Large intestine (tissue), 3 donors: ENCODE measurements around the gene SH2D7. TPM values are rescaled to one million over a fixed set of nuclear protein-coding genes. Genes with fewer than 3 reads are reported as not detected.
A peak's percentile ranks its signal among the peaks of the same experiment; 100 is the strongest.

Experiments used
- DNase-seq, 2 donors: peaks; one replicate each; pipeline versions ENCODE4 v3.0.0 to v3.0.0-alpha.2; 2013
- H3K27ac ChIP-seq: one replicate; pipeline ENCODE4 v1.5.1; 2013; ENCODE audit warnings: low read length
- H3K27me3 ChIP-seq: 2 replicates; pipeline ENCODE4 v1.6.1; 2013; ENCODE audit warnings: low read length; ENCODE audit not compliant: control insufficient read depth, insufficient read depth
- H3K36me3 ChIP-seq: 2 replicates; pipeline ENCODE4 v1.6.1; 2013; ENCODE audit warnings: low read length; ENCODE audit not compliant: control insufficient read depth, insufficient read depth
- H3K4me1 ChIP-seq: one replicate; pipeline ENCODE4 v1.6.1; 2013; ENCODE audit warnings: low read length; ENCODE audit not compliant: control insufficient read depth, insufficient read depth
- H3K4me3 ChIP-seq: one replicate; pipeline ENCODE4 v1.5.1; 2013; ENCODE audit warnings: low read length
- H3K9me3 ChIP-seq: one replicate; pipeline ENCODE4 v1.6.1; 2013; ENCODE audit warnings: mild to moderate bottlenecking, low read depth, low read length, moderate library complexity; ENCODE audit not compliant: control insufficient read depth
- WGBS: methylation state at CpG from one replicate; pipeline ENCODE4 v1.1.5; 2013; ENCODE audit warnings: low lambda C conversion rate; ENCODE audit not compliant: insufficient coverage; 5-methylcytosine and 5-hydroxymethylcytosine counted together
- polyA plus RNA-seq: library from polyadenylated mRNA; unstranded; fragments of 120-200 nt; gene quantifications from one replicate; pipeline ENCODE4 v1.2.1, GENCODE V29; 2013

SH2D7 gene
- polyA plus RNA-seq, 1 donor = 2.6 TPM

GRCh38 chr15:78125267-78125666, 32.9 kb downstream of the SH2D7 start:
- no peak for DNase-seq
- H3K36me3 ChIP-seq = peaks cover 25% of the 10 kb centered on the region
- no CpG with 5 or more reads among the region's 3 CpGs for WGBS

GRCh38 chr15:78127882-78128281, 35.5 kb downstream of the SH2D7 start:
- no peaks in the 10 kb centered on the region for H3K27me3 ChIP-seq
- peaks cover 12% of the 10 kb centered on the region for H3K36me3 ChIP-seq
- no CpG with 5 or more reads among the region's 2 CpGs for WGBS
- H3K4me3 ChIP-seq = no peak overlapping the region
- no peaks in the 10 kb centered on the region for H3K9me3 ChIP-seq
- DNase-seq = no peak
- H3K27ac ChIP-seq = peak overlapping the region; percentile 4
- peaks cover 46% of the 10 kb centered on the region for H3K4me1 ChIP-seq

More at GRCh38 chr15:78125267-78125666, 32.9 kb downstream of the SH2D7 start:
- Histone ChIP-seq H3K27ac (no peak overlapping the region), H3K9me3 (no peaks in the 10 kb centered on the region), H3K4me1 (peaks cover 36% of the 10 kb centered on the region), H3K4me3 (no peak overlapping the region), H3K27me3 (no peaks in the 10 kb centered on the region)

DNA sequence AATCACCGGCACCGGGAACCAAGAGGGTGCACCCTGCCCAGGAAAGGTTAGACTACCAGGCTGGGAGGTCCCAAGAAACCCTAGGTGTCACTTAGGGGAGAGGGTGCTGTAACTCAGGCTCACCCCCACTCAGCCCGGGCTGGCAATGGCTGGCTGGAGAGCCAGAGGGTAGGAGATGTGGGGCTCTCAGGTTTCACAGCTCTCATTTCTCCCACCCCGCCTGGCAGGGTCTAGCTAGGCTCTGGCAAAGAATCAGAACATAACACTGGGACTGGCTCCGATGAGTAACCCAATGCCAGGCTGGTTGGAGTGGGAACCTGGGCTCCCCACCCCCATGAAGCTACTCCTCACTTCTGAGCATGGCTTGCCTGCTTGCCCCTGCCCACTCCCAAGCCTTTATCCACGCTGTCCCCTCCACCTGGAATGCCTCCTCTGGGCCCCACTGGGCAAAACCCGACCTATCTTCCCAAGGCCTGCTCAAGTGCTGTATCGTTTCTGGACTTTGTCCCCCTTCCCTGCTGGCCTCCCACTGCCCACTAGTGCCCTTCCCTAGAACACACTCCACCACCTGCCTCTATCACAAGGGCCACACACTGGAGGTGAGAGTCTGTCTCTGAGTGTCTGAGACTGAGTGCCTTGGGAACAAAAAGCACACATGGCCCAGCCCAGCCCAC, 36.9 kb downstream of the SH2D7 start:
- Histone ChIP-seq H3K4me3 (peak overlapping the region; percentile 2), H3K36me3 (no peaks in the 10 kb centered on the region), H3K27me3 (no peaks in the 10 kb centered on the region), H3K27ac (peak overlapping the region; percentile 91), H3K4me1 (peaks cover 53% of the 10 kb centered on the region), H3K9me3 (no peaks in the 10 kb centered on the region)
- no CpG with 5 or more reads among the region's 8 CpGs for WGBS
- DNase-seq = peak; percentile 87 to 94

- peak in 1 of 2 donors; percentile 38 for DNase-seq
- Histone ChIP-seq H3K9me3 (no peaks in the 10 kb centered on the region), H3K36me3 (no peaks in the 10 kb centered on the region), H3K4me3 (peak overlapping the region; percentile 71), H3K27me3 (no peaks in the 10 kb centered on the region), H3K27ac (peak overlapping the region; percentile 91), H3K4me1 (peaks cover 56% of the 10 kb centered on the region)
- no CpG with 5 or more reads among the region's 5 CpGs for WGBS
Observed at GRCh38 chr15:78129751-78130287, 37.5 kb downstream of the SH2D7 start.

DNA sequence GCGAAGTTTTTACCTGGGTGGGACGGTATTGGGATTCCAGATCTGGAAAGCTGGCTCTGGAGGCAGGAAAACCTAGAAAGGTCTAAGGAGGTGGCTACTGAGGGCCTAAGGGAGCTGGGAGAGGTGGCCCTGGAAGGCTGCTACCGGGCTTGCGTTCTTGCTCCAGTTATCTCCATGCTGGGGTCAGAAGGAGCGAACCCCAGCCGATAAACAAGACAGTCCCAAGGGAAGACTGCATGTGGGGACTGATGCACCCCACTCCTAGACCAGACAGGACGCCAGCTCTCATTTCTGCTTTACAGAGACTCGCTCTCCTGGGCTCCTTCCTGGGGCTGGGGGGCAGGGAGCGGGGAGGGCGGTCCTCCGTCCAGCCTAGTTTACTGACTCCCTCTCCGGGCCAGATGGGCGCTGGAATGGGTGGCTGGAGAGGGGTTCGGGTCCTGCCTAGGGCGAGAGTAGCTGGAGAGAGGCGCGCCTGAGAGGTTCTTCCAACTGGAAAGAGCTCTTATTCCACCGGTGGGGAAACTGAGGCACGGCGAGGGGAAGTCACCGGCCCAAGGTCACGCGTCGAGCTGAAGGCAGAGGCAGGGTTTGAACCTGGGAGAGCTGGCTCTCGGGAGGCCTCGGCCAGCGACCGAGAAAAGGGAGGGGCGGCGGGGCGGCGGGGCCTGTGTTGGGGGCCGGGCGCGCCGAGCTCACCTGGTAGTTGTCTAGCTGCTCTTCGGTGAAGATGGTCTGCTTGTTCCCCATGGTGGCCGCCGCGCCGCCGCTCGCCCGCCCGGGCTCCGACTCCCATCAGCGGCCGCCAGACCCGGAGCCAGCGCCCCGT, 38.3 kb downstream of the SH2D7 start:
- Histone ChIP-seq H3K27ac (peak overlapping the region; percentile 91), H3K36me3 (no peaks in the 10 kb centered on the region), H3K27me3 (no peaks in the 10 kb centered on the region), H3K4me1 (peaks cover 57% of the 10 kb centered on the region), H3K4me3 (peak overlapping the region; percentile 71), H3K9me3 (no peaks in the 10 kb centered on the region)
- WGBS = no CpG with 5 or more reads among the region's 51 CpGs
- DNase-seq = peak in 1 of 2 donors; percentile 57

DNA sequence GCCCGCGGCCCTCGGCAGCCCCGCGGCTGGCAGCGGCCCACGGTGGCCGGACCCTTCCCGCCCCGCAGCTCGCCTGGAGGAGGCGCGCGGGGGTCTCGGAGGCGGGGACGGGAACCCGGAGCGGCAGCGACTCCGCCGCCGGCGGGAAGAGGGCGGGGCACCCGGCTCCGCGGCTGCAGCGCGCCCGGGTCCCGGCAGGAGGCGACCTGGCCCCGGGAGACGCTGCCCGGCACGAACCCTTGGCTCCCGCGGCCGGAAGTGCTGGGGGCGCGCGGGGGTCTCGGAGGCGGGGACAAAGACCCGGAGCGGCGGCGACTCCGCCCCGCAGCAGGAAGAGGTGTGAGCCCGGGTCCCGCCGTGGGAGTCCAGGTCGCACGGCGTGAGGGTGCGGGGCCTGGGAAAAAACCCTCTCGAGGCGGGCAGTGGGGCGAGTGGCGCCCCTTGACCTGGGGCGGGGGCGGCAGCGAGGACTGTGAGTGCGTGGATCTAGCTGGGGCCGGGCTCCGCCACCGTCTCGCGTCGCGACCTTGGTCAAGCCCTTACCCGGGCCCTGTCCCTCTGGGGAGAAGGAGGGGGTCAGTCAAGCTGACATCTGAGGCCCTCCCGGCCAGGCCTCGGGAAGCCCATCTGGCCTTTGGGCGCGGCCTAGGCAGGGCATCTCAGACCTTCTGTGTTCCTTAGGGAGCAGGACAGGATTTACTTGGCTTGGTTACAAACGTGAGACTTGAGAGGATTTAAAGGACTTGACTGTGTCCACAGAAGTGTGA, 39.1 kb downstream of the SH2D7 start, which contains the start of gene CIB2:
Gene CIB2 (minus strand): TSS at position 151 of the 767 bp plus-strand sequence. CDS start 230 bp downstream, outside the sequence.
- no peaks in the 10 kb centered on the region for H3K9me3 ChIP-seq
- no peaks in the 10 kb centered on the region for H3K27me3 ChIP-seq
- H3K4me1 ChIP-seq = peaks cover 64% of the 10 kb centered on the region
- peak within 1 kb of the TSS; percentile 98 for H3K27ac ChIP-seq
- no peaks in the 10 kb centered on the region for H3K36me3 ChIP-seq
- H3K4me3 ChIP-seq = peak within 1 kb of the TSS; percentile 96
- no CpG with 5 or more reads among the region's 79 CpGs for WGBS
- peak; percentile 78 to 88 for DNase-seq

DNA sequence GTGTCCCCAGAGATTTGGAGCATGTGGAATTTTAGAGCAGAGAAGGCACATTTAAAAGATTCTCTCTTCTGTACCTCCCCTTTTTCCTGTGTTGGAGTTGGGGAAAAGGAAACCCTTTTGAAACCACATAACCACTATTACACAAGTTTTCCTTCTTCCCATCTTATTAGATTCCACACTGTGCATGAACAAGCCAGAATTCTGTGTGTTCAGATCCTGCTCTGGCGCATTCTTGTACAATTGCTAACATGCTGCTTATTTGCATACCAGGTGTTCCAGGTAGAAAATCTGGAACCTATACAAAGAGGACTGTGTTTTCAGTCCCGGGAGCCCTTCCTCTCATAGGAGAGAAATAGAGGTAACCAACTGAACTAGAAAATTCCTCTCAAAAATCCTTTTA, 41.4 kb downstream of the SH2D7 start:
- no CpG with 5 or more reads among the region's 2 CpGs for WGBS
- H3K4me1 ChIP-seq = peaks cover 66% of the 10 kb centered on the region
- H3K4me3 ChIP-seq = no peak overlapping the region
- no peaks in the 10 kb centered on the region for H3K36me3 ChIP-seq
- H3K9me3 ChIP-seq = no peaks in the 10 kb centered on the region
- DNase-seq = peak in 1 of 2 donors; percentile 34
- H3K27me3 ChIP-seq = no peaks in the 10 kb centered on the region
- no peak overlapping the region for H3K27ac ChIP-seq

- Histone ChIP-seq H3K9me3 (no peaks in the 10 kb centered on the region), H3K27ac (peak overlapping the region; percentile 74), H3K36me3 (no peaks in the 10 kb centered on the region), H3K4me1 (peaks cover 56% of the 10 kb centered on the region), H3K27me3 (no peaks in the 10 kb centered on the region), H3K4me3 (no peak overlapping the region)
- no CpG with 5 or more reads among the region's 5 CpGs for WGBS
- DNase-seq = peak in 1 of 2 donors; percentile 61
Observed at GRCh38 chr15:78139578-78139977, 47.2 kb downstream of the SH2D7 start.

- Histone ChIP-seq H3K4me3 (no peak overlapping the region), H3K4me1 (peaks cover 56% of the 10 kb centered on the region), H3K9me3 (no peaks in the 10 kb centered on the region), H3K36me3 (no peaks in the 10 kb centered on the region), H3K27me3 (no peaks in the 10 kb centered on the region), H3K27ac (peak overlapping the region; percentile 74)
- DNase-seq = peak; percentile 73 to 92
Observed at GRCh38 chr15:78140292-78140691, 47.9 kb downstream of the SH2D7 start.

- no peaks in the 10 kb centered on the region for H3K27me3 ChIP-seq
- no peak overlapping the region for H3K4me3 ChIP-seq
- WGBS = no CpG with 5 or more reads among the region's 3 CpGs
- no peaks in the 10 kb centered on the region for H3K9me3 ChIP-seq
- H3K27ac ChIP-seq = peak overlapping the region; percentile 22
- no peaks in the 10 kb centered on the region for H3K36me3 ChIP-seq
- H3K4me1 ChIP-seq = peaks cover 49% of the 10 kb centered on the region
- peak in 1 of 2 donors; percentile 32 for DNase-seq
Observed at GRCh38 chr15:78142332-78142731, 50.0 kb downstream of the SH2D7 start.
